Tibial nerve (tissue), 4 donors: ENCODE measurements around the gene MME.

Source experiments
- CTCF ChIP-seq, 5 experiments: fragments of 200-600 bp in 3 of 5; fragments of 450-650 bp in 2 of 5; sonication (generic) in 3 of 5; IDR thresholded peaks; one replicate each; pipeline ENCODE4 v1.5.1; 2016 to 2019; ENCODE audit warnings: antibody characterized with exemption in 5 of 5, mild to moderate bottlenecking in 3 of 5, moderate library complexity in 2 of 5
- EP300 ChIP-seq, 2 donors: sonication (generic); formaldehyde crosslinking; IDR thresholded peaks; one replicate each; pipeline ENCODE4 v1.6.1; 2017; ENCODE audit warnings: antibody characterized with exemption in 2 of 2, mild to moderate bottlenecking in 1 of 2
- POLR2A ChIP-seq, 2 donors: fragments of 450-650 bp; IDR thresholded peaks; one replicate each; pipeline ENCODE4 v1.6.1; 2017; ENCODE audit warnings: antibody characterized with exemption in 2 of 2, mild to moderate bottlenecking in 2 of 2, moderate library complexity in 2 of 2

- TF ChIP-seq CTCF (IDR thresholded peaks at IDR 0.05) (no peak), POLR2A (IDR thresholded peaks at IDR 0.05) (no peak), EP300 (IDR thresholded peaks at IDR 0.05) (no peak)
Observed at GRCh38 chr3:155088706-155089345, 8.7 kb downstream of the MME start.
